PC-9 (cell line): ENCODE results near the gene ZNF101.

Experiments
- EZH2 ChIP-seq: fragments of 200-600 bp; sonication (generic); IDR thresholded peaks from 2 replicates; pipeline ENCODE4 v1.8.0; 2017; ENCODE audit warnings: antibody characterized with exemption, low read depth
- TF ChIP-seq, protein P1 (sequence below): fragments of 200-600 bp; sonication (generic); conservative IDR thresholded peaks from 2 replicates; pipeline ENCODE4 v1.6.1; 2017; ENCODE audit warnings: mixed run types, antibody characterized with exemption, mild to moderate bottlenecking, moderate library complexity

DNA sequence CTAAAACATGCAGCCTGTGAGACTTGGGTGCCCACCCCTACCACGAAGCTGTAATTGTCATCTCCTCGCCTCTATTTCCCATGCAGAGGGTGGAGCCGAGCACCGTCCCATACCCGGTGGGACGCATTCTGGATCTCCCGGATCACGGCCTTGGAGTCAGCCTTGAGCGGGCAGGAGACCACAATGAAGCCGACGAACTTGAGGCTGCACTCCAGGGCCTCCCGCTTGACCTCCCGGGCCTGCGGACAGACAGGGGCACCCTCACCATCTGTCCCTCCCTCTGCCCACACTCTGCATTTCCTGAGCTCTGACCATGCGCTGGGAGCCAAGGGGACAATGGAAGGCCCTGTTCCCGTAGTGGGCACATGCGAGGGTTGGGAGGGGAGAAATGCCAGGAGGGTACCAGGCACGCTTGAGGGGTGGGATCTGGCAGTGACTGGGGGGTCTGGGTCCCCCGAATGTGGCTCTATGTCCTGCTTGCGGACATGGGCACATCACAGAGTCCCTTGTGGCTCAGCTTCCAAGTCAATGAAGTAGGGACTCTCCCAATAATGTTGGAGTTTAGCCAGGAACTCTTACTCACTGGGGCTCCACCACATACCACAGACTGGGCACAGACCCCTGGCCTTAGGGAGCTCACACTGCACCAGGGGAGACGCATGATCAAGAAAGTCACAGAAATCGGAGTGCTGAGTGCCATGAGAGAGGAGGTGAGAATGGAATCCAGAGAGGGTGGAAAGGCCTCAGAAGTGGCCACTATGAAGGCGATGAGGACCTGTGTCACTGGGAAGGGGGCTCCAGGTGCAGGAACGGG lies 15.9 kb upstream of the ZNF101 start:
- TF ChIP-seq, protein P1, sequence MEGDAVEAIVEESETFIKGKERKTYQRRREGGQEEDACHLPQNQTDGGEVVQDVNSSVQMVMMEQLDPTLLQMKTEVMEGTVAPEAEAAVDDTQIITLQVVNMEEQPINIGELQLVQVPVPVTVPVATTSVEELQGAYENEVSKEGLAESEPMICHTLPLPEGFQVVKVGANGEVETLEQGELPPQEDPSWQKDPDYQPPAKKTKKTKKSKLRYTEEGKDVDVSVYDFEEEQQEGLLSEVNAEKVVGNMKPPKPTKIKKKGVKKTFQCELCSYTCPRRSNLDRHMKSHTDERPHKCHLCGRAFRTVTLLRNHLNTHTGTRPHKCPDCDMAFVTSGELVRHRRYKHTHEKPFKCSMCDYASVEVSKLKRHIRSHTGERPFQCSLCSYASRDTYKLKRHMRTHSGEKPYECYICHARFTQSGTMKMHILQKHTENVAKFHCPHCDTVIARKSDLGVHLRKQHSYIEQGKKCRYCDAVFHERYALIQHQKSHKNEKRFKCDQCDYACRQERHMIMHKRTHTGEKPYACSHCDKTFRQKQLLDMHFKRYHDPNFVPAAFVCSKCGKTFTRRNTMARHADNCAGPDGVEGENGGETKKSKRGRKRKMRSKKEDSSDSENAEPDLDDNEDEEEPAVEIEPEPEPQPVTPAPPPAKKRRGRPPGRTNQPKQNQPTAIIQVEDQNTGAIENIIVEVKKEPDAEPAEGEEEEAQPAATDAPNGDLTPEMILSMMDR, result no peak
- no peak for TF ChIP-seq EZH2
